ENCODE measurements around the gene CAMK1D.

- TF ChIP-seq EP300 (IDR thresholded peaks at IDR 0.05; ENCODE audit: borderline replicate concordance in 1 of 2, low read depth in 2 of 2, low read length in 2 of 2) (no peak), SUZ12 (IDR thresholded peaks at IDR 0.05; ENCODE audit: low read length) (no peak), BRCA1 (IDR thresholded peaks at IDR 0.05; ENCODE audit: low read depth, low read length) (no peak), POLR2AphosphoS5 (IDR thresholded peaks at IDR 0.05; ENCODE audit: low read depth, low read length) (no peak)
Measured at GRCh38 chr10:12667052-12667451, 317.7 kb downstream of the CAMK1D start.

Measured in H1 (cell line).